SH-SY5Y (cell line): Measurements from ENCODE around the gene SLC36A4.

Experiments
- GATA2 ChIP-seq: IDR thresholded peaks from 2 replicates; pipeline ENCODE4 v1.6.1; 2011; ENCODE audit warnings: mild to moderate bottlenecking, low read depth, low read length
- GATA3 ChIP-seq: IDR thresholded peaks from 2 replicates; pipeline ENCODE4 v1.6.1; 2011; ENCODE audit warnings: low read depth, mild to moderate bottlenecking, low read length, moderate library complexity

GRCh38 chr11:93189462-93189861 is 8.3 kb downstream of the SLC36A4 start:
- no peak for TF ChIP-seq GATA2
- peak; percentile 43; the same call in 1 of the 2 replicates for TF ChIP-seq GATA3
